T-helper 1 cell treated with Interleukin-12 subunit alpha and Interleukin-12 subunit beta and Interleukin-4 antibody, amounts not matched to agents 30 ng/mL and 1 ng/mL, for 36 hours (primary cell): Measurements from ENCODE around the gene MPRIP. TPM values are rescaled to one million over a fixed set of nuclear protein-coding genes. Genes with fewer than 3 reads are reported as not detected.

Experiments used
- intact Hi-C: fragments of 100-400 bp; cut with micrococcal nuclease; formaldehyde crosslinking; loops from one replicate; pipeline ENCODE4 v1.15.1; 2024
- total RNA-seq: library from RNA; stranded (reverse); gene quantifications from 2 replicates; pipeline ENCODE4 v1.2.3, GENCODE V29; 2022

MPRIP gene
- total RNA-seq, 1 donor from 2014 or later = 212 TPM

DNA sequence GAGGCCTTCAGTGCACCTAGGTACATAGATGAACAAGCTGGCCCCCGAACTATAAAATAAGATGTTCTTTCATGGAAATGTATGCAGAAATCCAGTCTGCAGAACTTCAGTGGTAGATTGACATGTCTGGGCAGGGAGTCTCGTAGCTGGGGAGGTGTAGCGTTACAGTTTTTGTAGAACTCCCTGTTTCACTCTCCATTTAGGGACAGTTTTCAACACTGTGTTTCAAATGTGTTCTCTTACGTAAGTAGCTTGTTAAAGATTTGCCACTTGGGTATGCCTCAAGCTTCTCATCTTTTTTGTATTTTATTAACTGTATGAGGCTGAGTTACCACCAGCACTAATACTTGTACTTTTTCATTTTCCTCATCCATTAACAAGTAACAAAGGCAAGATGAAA is 117.3 kb downstream of the MPRIP start:
- intact Hi-C loops = no loop called here

DNA sequence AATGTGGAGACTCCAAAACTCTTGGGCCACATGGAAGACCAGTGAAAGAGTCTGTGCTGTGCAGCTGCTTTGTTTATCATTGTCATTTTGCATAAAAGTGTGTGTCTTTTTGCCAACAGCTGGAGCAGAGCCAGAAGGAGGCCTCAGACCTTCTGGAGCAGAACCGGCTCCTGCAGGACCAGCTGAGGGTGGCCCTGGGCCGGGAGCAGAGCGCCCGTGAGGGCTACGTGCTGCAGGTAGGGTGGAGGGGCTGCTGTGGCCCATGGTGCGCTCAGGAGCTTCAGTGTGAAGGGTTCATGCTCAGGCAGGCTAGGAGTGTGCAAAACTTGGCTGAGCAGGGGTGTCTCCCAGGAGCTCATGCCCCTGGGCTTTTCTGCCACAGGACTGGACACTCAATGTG is 118.9 kb downstream of the MPRIP start:
- intact Hi-C loops = no loop called here

DNA sequence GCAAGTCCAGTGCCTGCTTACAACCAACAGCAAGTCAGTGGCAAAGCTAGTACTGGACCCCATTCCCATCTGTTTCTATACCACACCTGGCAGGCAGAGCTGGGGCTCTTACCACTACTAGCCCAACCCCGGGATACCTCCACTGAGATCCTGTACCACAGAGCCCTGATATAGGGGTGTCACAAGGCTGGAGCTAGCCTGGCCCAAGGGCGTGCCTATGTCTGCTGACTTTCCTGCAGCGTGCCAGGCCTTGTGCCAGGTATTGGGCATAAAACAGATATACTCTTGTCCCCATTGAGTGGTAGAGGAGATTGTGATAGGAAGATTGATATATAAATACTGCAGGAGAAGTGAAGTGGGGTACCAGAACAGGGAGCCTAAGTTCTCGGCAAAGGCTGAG is 119.5 kb downstream of the MPRIP start:
- intact Hi-C loops = no loop called here

DNA sequence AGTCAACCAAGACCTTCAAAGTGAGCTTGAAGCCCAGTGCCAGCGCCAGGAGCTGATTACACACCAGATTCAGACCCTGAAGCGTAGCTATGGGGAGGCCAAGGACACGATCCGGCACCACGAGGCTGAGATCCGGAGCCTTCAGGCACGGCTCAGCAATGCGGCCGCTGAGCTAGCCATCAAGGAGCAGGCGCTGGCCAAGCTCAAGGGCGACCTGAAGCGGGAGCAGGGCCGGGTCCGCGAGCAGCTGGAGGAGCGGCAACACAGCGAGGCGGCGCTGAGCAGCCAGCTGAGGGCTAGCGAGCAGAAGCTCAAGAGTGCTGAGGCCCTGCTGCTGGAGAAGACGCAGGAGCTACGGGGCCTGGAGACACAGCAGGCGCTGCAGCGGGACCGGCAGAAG is 121.9 kb downstream of the MPRIP start:
- intact Hi-C loops = no loop called here

DNA sequence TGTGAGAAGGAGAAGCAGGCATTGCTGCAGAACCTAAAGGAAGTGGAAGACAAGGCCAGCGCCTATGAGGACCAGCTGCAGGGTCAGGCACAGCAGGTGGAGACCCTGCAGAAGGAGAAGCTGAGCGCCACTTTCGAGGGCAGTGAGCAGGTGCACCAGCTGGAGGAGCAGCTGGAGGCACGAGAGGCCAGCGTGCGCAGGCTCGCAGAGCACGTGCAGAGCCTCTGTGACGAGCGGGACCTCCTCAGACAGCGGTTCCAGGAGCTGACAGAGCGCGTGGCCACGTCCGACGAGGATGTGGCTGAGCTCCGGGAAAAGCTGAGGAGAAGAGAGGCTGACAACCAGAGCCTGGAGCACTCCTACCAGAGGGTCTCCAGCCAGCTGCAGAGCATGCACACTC is 122.4 kb downstream of the MPRIP start:
- intact Hi-C loops = no loop called here

DNA sequence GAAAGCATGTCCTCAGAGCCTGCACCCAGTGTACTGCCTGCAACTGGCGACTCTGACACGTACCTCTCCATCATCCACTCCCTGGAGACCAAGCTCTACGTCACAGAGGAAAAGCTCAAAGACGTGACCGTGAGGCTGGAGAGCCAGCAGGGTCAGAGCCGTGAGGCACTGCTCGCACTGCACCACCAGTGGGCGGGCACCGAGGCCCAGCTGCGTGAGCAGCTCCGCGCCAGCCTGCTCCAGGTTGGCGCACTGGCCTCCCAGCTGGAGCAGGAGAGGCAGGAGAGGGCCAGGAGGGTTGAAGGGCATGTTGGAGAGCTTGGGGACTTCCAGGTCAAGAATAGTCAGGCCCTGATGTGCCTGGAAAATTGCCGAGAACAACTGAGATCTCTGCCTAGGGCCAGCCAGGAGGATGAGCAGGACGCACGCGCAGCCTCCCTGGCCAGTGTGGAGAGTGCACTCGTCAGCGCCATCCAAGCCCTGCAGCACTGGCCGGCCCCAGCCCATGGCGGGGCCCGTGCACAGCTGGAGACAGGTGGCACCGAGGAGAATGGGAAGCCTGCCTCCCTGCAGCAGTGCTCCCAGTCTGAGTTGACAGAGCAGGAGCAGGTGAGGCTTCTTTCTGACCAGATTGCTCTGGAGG is 123.5 kb downstream of the MPRIP start:
- intact Hi-C loops = no loop called here

DNA sequence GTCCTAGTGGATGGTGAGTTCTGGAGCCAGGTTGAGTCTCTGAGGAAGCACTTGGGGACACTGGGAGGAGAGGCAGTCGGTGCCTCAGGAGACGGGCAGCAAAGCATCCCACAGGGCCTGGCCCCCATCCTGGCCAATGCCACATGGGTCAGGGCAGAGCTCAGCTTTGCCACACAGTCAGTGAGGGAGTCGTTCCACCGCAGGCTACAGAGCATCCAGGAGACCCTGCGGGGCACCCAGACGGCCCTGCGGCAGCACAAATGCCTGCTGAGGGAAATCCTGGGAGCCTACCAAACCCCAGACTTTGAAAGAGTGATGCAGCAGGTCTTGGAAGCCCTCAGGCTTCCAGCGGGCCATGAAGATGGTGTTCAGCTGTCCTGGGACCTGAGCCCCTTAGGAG is 124.2 kb downstream of the MPRIP start:
- intact Hi-C loops = no loop called here

DNA sequence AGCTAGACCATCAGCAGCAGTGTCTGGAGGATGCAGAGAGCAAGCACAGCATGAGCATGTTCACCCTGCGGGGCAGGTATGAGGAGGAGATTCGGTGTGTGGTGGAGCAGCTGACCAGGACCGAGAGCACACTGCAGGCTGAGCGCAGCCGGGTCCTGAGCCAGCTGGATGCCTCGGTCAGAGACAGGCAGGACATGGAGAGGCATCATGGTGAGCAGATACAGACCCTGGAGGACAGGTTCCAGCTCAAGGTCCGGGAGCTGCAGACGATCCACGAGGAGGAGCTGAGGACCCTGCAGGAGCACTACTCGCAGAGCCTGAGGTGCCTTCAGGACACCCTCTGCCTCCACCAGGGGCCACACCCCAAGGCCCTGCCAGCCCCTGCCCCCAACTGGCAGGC is 125.1 kb downstream of the MPRIP start:
- intact Hi-C loops = no loop called here

DNA sequence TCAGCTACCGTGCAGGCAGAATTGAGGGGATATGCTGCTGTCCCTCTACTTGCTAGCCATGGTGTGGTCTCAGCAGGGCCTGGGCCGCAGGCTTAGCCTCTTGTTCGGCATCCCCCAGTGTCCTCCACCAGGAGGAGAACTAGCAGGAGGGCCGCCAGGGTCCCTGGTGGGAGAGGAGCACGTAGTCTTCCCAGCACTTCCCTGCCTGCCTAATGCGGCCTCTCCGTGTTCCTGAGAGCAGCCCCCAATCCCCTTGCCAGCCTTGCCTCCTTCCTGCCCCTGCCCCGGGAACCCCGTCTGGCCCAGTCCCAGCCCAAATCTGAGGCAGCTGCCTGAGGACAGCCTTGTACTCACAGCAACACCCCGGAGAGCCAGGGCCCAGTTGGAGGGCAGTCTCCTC is 125.7 kb downstream of the MPRIP start:
- intact Hi-C loops = no loop called here

DNA sequence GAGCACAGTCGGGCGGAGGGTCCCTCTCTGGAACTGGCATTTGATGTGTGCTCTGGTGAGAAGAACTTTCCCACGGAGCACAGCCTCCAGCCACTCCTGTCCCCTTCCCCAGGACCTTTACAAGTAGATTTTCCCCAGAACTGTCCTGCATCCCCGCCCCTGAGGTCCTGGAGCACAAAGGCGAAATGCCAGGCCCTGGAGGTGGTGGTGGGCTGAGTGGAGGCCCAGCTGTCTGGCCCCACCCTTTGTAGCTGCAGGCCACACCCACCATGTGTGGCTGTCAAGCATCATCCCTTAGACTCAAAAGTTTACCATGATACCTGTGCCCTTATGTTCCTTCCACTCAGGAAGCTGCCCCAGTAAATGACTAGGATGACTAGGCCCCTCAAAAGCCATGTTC is 126.1 kb downstream of the MPRIP start:
- intact Hi-C loops = no loop called here

DNA sequence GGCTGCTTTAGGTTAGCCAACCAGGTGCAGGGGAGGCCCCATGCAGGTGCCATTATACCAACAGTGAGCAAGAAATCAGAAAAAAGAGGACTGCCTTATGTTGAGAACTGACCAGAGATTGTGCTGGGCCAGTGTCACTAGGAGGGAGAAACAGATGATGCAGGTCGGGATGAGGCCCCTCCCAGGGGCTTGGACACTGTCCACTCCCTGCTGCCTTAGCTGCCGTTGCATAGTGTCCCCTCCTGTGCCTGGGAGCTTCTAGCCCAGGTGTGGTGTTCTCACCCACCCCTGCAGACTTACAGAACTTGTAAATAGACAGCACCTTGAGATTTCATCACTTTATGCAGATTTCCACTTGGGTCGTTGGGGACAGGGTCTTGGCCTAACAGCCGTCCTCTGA is 127.1 kb downstream of the MPRIP start:
- intact Hi-C loops = no loop called here

DNA sequence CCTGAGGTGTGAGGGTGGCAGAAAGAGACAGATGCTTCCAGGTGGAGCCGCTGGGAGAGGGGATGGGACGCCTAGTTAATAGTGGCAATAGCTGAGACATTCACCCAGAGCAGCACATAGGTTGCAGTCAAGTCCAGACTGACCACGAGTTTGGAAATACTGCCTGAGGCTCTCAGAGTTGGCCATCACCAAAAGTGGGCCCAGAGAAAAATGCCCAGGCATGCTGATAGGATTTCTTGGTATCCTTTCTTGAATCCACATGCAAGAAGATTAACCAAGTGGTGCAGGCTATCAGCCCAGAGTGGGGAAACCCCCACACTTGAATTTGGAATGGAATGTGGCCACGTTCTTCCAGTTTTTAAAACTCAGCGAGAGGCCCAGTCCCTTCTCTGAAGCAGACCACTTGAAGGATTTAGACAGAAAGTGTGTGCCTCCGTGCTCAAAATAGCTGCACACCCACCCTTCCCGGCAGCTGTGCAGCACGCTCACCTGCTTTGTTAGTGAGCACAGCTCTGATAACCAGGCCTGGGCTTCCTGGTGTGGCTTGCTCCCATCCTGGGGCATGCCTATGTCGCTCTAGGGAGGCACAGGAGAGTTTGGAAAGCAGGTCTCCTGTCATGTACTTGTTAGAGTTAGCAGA is 128.2 kb downstream of the MPRIP start:
- intact Hi-C loops = loop anchor here (10.0 kb wide), 1 partner anchor 304 kb away; the partner anchor contains the start of gene MED9

DNA sequence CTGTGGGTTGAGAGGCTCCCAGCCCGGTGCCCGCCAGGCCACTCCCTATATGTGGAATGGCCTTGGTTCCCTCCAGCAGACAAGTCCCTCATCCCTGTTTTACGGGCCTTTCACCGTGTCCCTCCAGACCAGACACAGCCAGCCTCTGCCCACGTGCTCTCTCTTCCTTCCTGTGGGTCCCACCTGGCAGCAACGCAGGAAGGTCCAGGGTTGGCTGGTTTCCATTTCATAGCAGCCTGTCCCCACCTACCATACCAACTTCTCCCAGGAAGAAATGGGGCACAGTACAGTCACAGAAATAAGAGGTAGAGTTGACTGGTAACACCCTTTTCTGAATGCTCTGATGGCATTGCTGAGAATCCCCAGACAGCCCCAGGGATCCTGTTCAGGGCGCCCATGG is 128.9 kb downstream of the MPRIP start:
- intact Hi-C loops = loop anchor here (10.0 kb wide), 1 partner anchor 304 kb away; the partner anchor contains the start of gene MED9

DNA sequence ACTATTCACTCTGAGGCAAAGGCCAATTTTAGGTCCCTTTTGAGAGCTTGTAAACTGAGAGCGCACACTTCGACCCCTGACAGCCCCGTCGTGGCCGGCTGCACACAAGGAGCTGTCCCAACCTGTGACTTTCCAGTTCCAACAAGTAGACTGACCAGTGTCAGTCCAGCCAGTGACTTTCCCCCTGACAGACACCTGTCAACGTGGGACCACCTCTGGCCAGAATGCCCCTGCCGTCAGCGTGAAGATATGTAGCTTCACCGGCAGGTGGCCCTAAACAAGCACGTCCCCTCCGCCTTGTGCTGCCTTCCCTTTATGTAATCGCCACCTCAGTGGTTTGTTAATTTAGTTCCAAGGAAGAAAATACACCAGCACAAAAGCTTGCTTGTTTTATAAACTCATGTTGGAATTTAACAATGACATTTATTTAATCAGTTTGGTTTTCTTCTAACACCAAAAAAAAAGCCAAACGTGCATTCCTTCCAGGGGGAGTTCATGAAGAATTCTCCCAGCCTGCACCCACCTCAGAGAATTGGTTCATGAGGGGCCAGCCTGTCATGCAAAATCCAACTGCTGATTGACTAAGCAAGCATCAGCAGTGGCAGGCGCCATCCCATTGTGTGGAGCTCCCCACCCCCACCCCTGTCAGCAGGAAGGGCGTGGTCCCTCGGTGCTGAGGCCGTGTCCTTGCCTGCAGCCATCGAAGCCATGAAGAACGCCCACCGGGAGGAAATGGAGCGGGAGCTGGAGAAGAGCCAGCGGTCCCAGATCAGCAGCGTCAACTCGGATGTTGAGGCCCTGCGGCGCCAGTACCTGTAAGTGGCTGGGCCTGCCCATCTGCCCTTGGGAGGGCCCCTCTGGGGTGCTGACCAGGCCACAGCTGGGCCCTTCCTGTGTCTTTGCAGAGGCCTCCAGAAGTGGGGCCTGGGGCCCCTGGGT is 130.0 kb downstream of the MPRIP start:
- intact Hi-C loops = loop anchor here (10.0 kb wide), 1 partner anchor 303 kb away; the partner anchor contains the start of gene MED9

DNA sequence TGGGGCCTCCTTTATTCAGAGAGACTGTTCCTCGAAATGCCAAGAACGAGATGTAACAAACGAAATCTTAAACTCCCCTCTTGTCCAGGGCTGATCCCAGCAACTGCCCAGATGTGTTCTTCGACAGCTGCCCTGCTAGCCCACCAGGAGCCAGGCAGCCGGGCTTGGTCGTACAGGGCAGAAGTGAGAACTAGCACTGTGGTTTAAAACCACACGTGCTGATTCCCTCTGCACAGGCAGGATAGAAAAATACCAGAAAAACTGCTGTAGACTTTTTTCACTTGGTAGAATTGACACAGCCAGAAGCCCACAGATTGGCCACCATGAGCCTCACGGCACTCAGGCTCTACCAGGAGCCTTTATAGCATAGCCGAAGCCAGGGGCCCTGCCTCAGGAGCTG is 130.7 kb downstream of the MPRIP start:
- intact Hi-C loops = loop anchor here (10.0 kb wide), 1 partner anchor 302 kb away; the partner anchor contains the start of gene MED9

DNA sequence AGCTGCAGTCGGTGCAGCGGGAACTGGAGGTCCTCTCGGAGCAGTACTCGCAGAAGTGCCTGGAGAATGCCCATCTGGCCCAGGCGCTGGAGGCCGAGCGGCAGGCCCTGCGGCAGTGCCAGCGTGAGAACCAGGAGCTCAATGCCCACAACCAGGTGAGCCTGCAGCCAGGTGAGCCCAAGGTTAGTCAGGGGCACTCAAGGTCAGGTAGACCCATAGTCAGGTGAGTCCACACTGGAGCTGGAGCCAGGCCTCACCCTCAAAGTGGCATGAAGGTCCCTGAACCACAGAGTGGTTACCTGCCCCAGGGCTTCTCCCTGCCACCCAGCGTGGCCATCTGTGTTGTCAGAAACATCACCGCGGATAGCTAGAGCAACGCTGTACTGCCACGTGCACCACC is 131.7 kb downstream of the MPRIP start:
- intact Hi-C loops = loop anchor here (10.0 kb wide), 1 partner anchor 301 kb away; the partner anchor contains the start of gene MED9

DNA sequence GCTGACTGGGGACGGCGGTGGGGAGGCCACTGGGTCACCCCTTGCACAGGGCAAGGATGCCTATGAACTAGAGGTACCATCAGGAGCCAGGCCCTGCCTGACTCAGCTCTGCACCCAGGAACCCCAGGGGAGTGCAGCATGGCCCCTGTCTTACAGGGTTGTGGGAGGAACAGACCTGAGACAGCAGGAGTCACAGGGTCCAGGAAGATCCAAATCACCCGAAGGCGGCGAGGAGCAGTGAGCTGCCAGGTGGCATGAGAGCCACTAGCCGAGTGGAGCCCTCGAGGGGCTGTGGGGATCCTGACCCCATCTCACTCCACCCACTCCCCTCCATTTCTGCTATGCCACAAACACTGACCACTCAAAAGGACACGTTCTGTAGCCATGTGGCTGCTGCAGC is 133.1 kb downstream of the MPRIP start:
- intact Hi-C loops = loop anchor here (10.0 kb wide), 1 partner anchor 299 kb away; the partner anchor contains the start of gene MED9

DNA sequence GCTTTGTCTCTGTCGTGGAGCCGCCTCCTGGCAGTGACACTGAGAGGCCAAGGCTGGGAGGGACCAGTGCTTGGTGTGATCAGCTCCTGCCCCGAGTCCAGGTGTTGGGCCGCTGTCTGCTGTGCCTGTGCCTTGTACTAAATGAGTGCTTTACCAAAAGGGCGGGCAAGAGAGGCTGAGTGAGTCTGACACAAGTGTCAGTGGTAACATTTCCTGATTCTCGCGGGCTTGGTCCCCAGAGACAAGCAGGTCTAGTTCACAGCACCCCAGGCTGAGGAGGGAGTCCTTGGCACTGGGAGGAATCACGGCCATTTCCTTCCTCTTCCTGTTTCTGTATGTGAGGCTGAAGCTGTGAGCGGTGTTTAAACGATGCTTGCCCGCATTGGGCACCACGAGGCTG is 133.7 kb downstream of the MPRIP start:
- intact Hi-C loops = loop anchor here (10.0 kb wide), 1 partner anchor 299 kb away; the partner anchor contains the start of gene MED9

DNA sequence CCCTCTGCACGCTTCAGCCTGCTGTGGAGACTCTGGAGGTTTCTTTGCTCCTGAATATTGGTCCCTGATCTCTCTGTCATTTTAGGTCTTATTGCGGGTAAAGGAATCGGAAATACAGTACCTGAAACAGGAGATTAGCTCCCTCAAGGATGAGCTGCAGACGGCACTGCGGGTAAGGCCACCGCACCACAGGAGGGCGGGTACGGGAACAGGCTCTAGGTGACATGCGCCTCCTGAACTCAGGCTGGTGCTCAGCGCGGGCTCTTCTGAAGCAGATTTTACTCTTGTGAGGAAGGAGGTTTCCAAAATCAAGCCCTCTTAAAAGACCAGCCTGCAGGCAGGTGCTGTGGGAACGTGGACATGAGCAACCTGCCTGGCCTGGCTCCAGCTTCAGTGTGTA is 134.1 kb downstream of the MPRIP start:
- intact Hi-C loops = loop anchor here (10.0 kb wide), 1 partner anchor 298 kb away; the partner anchor contains the start of gene MED9

DNA sequence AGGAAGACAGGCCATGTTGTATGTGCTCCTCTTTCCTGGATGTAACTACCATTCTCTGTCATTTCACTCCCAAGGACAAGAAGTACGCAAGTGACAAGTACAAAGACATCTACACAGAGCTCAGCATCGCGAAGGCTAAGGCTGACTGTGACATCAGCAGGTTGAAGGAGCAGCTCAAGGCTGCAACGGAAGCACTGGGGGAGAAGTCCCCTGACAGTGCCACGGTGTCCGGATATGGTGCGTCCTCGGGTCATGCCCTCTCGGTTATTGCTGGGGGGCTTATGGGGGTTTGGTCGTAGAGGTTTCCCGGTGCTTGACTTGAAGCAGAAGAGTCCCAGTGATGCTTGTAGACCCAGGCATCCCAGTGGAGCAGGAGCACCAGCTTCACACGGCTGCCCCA is 134.9 kb downstream of the MPRIP start:
- intact Hi-C loops = loop anchor here (10.0 kb wide), 1 partner anchor 298 kb away; the partner anchor contains the start of gene MED9

DNA sequence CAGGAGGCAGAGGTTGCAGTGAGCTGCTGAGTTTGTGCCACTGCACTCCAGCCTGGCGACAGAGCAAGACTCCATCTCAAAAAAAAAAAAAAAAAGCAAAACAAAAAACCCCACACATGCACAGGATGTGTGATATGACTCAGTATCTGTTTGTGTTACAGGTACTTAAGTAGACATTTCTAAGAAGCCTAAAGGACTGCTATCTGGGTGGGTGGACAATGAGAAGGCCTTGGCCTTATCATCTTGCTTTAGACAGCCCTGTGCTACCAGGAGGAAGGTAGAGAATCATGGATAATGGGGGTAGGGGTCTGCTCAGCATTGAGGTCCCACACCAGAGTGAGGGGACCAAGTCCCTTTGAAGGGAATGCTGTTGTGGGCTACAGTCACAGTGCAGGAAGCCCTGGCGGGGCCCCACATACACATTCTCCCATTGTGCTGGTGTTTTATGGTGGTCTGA is 137.1 kb downstream of the MPRIP start:
- intact Hi-C loops = loop anchor here (1.0 to 10.0 kb wide), 8 partner anchors 27 to 295 kb away; partner anchors contain the start of genes COPS3, FLCN, MED9 and MPRIP
